H1 (cell line): Measurements from ENCODE around the gene PPP6C. TPM values are rescaled to one million over a fixed set of nuclear protein-coding genes. Genes with fewer than 3 reads are reported as not detected.
"Not testable (repeated sequence)": the region's sequence is repeated elsewhere in the genome, so short reads cannot be mapped to it uniquely, and the experiment has no call there.

ENCODE experiments used
- CTCF ChIA-PET: fragments of 300-600 bp; sonication (Branson Sonifier 250); formaldehyde crosslinking; loops from one replicate; lab custom pipeline; 2021; ENCODE audit not compliant: partially characterized antibody; lab: Charles Lee
- POLR2A ChIA-PET: fragments of 300-600 bp; sonication (Branson Sonifier 250); formaldehyde crosslinking; loops from one replicate; lab custom pipeline; 2021; ENCODE audit warnings: inconsistent platforms; ENCODE audit not compliant: partially characterized antibody; lab: Charles Lee
- DNase-seq, 2 experiments: peaks; one replicate each; pipeline versions ENCODE4 v3.0.0 to v3.0.0-alpha.2; 2010 to 2022; ENCODE audit warnings: low spot score in 2 of 2, low read depth in 1 of 2, mixed read lengths in 1 of 2
- FAIRE-seq: peaks from 2 replicates; lab custom pipeline; 2011; peaks lifted over from hg19 to GRCh38; lab: Jason Lieb, UNC
- H2AFZ ChIP-seq: 2 replicates; pipeline ENCODE4 v1.8.1; 2012; ENCODE audit warnings: low read length, inconsistent platforms
- H2AK5ac ChIP-seq: 2 replicates; pipeline ENCODE4 v1.6.1; 2013; ENCODE audit warnings: low read depth, low read length
- H2BK120ac ChIP-seq: replicated peaks from 2 replicates; pipeline ENCODE3; 2013; ENCODE audit warnings: low read depth, low read length, inconsistent platforms
- H2BK12ac ChIP-seq: 2 replicates; pipeline ENCODE4 v1.6.1; 2013; ENCODE audit warnings: low read depth, low read length
- H2BK15ac ChIP-seq: 2 replicates; pipeline ENCODE4 v1.6.1; 2013; ENCODE audit warnings: low read length
- H2BK20ac ChIP-seq: 2 replicates; pipeline ENCODE4 v1.6.1; 2013; ENCODE audit warnings: low read length
- H2BK5ac ChIP-seq: 2 replicates; pipeline ENCODE4 v1.6.1; 2013; ENCODE audit warnings: low read depth, low read length
- H3K14ac ChIP-seq: 2 replicates; pipeline ENCODE4 v1.6.1; 2013; ENCODE audit warnings: inconsistent platforms; ENCODE audit not compliant: insufficient read length
- H3K18ac ChIP-seq: 2 replicates; pipeline ENCODE4 v1.6.1; 2013; ENCODE audit warnings: low read length; ENCODE audit errors: extremely low read depth
- H3K23ac ChIP-seq: 2 replicates; pipeline ENCODE4 v1.6.1; 2013; ENCODE audit warnings: inconsistent platforms; ENCODE audit not compliant: insufficient read length
- H3K23me2 ChIP-seq: 2 replicates; pipeline ENCODE4 v1.6.1; 2013; ENCODE audit warnings: low read depth, low read length
- H3K27ac ChIP-seq: 2 replicates; pipeline ENCODE4 v1.6.1; 2011; ENCODE audit warnings: low read depth, low read length, inconsistent platforms
- H3K27me3 ChIP-seq, 4 experiments: replicated peaks in 1 of 4; 1 replicate in 1 of 4; 2 replicates in 3 of 4; pipeline versions ENCODE4 v1.6.1 to v1.8.1; 2011 to 2013; ENCODE audit warnings: low read length in 3 of 4, mild to moderate bottlenecking in 3 of 4, inconsistent platforms in 2 of 4, mixed read lengths in 2 of 4, moderate library complexity in 1 of 4; ENCODE audit not compliant: control insufficient read depth in 3 of 4, insufficient read depth in 3 of 4; ENCODE audit errors: extremely low read depth in 1 of 4
- H3K36me3 ChIP-seq, 4 experiments: 2 replicates each; pipeline versions ENCODE4 v1.6.1 to v1.8.1; 2011 to 2013; ENCODE audit warnings: mild to moderate bottlenecking in 4 of 4, low read length in 3 of 4, moderate library complexity in 2 of 4, control low read depth in 1 of 4, inconsistent platforms in 1 of 4; ENCODE audit not compliant: insufficient read depth in 4 of 4, control insufficient read depth in 2 of 4
- H3K4ac ChIP-seq: replicated peaks from 2 replicates; pipeline ENCODE3; 2013; ENCODE audit warnings: low read length, low read depth, mixed read lengths, inconsistent platforms; ENCODE audit not compliant: insufficient read length
- H3K4me1 ChIP-seq, 4 experiments: replicated peaks in 1 of 4; 1 replicate in 1 of 4; 2 replicates in 3 of 4; pipeline versions ENCODE4 v1.6.1 to v1.8.1; 2011 to 2013; ENCODE audit warnings: low read length in 3 of 4, inconsistent platforms in 2 of 4, mixed read lengths in 1 of 4; ENCODE audit not compliant: insufficient read depth in 4 of 4, control insufficient read depth in 3 of 4
- H3K4me2 ChIP-seq, 2 experiments: 2 replicates each; pipeline versions ENCODE4 v1.6.1 to v1.8.1; 2011 to 2013; ENCODE audit warnings: low read depth in 2 of 2, low read length in 2 of 2, control low read depth in 1 of 2, inconsistent platforms in 1 of 2, mild to moderate bottlenecking in 1 of 2; ENCODE audit not compliant: insufficient read depth in 1 of 2
- H3K4me3 ChIP-seq, 4 experiments: fragments of 200-600, 300-600 bp in 1 of 4; sonication (generic), shearing (Covaris generic), sonication (Bioruptor Twin) in 1 of 4; 2 replicates each; pipeline versions ENCODE4 v1.5.1 to v1.8.1; 2011 to 2016; ENCODE audit warnings: low read length in 4 of 4, low read depth in 3 of 4, control low read depth in 2 of 4, inconsistent platforms in 2 of 4, mild to moderate bottlenecking in 2 of 4, mixed read lengths in 1 of 4, moderate library complexity in 1 of 4; ENCODE audit not compliant: insufficient read depth in 2 of 4; ENCODE audit errors: extremely low read depth in 1 of 4
- H3K56ac ChIP-seq: replicated peaks from 2 replicates; pipeline ENCODE3; 2013; ENCODE audit warnings: low read depth, mild to moderate bottlenecking, mixed read lengths, low read length, inconsistent platforms; ENCODE audit not compliant: insufficient read length
- H3K79me1 ChIP-seq: 2 replicates; pipeline ENCODE4 v1.6.1; 2013; ENCODE audit warnings: low read depth, low read length, control low read depth
- H3K79me2 ChIP-seq, 2 experiments: 2 replicates each; pipeline versions ENCODE4 v1.6.1 to v1.8.1; 2012 to 2013; ENCODE audit warnings: low read length in 2 of 2, mild to moderate bottlenecking in 2 of 2, inconsistent platforms in 1 of 2; ENCODE audit not compliant: insufficient read depth in 2 of 2, control insufficient read depth in 1 of 2
- H3K9ac ChIP-seq, 4 experiments: replicated peaks in 1 of 4; 1 replicate in 1 of 4; 2 replicates in 3 of 4; pipeline versions ENCODE4 v1.6.1 to v1.8.1; 2011 to 2013; ENCODE audit warnings: low read depth in 3 of 4, low read length in 3 of 4, control low read depth in 2 of 4, mild to moderate bottlenecking in 2 of 4, moderate library complexity in 2 of 4, inconsistent platforms in 1 of 4; ENCODE audit errors: extremely low read depth in 1 of 4
- H3K9me3 ChIP-seq, 2 experiments: 2 replicates each; pipeline versions ENCODE4 v1.6.1 to v1.8.1; 2012 to 2013; ENCODE audit warnings: mild to moderate bottlenecking in 2 of 2, moderate library complexity in 2 of 2, control low read depth in 1 of 2, inconsistent platforms in 1 of 2, low read depth in 1 of 2, low read length in 1 of 2, mixed read lengths in 1 of 2; ENCODE audit not compliant: insufficient read depth in 2 of 2
- H4K20me1 ChIP-seq, 2 experiments: replicated peaks in 1 of 2; 2 replicates each; pipeline versions ENCODE3 to v1.8.1; 2011 to 2013; ENCODE audit warnings: inconsistent platforms in 2 of 2, low read length in 2 of 2, mild to moderate bottlenecking in 1 of 2; ENCODE audit not compliant: insufficient read depth in 2 of 2, control insufficient read depth in 1 of 2
- H4K5ac ChIP-seq: 2 replicates; pipeline ENCODE4 v1.6.1; 2013; ENCODE audit warnings: low read length, low read depth, mixed read lengths, inconsistent platforms; ENCODE audit not compliant: insufficient read length
- H4K8ac ChIP-seq: 2 replicates; pipeline ENCODE4 v1.8.0; 2013; ENCODE audit warnings: mild to moderate bottlenecking, moderate library complexity, low read length, inconsistent platforms; ENCODE audit not compliant: insufficient read depth; ENCODE audit errors: extremely low read depth
- H4K91ac ChIP-seq: replicated peaks from 2 replicates; pipeline ENCODE3; 2013; ENCODE audit warnings: low read length, mixed read lengths, inconsistent platforms; ENCODE audit not compliant: insufficient read length
- WGBS, 2 experiments: shearing (Covaris generic) in 1 of 2; methylation state at CpG; one replicate each; pipeline versions ENCODE4 v1.1.6 to v1.1.7; 2013 to 2015; ENCODE audit warnings: low lambda C conversion rate in 2 of 2, mixed read lengths in 2 of 2, inconsistent platforms in 1 of 2, low coverage in 1 of 2, missing lambda C conversion rate in 1 of 2; ENCODE audit not compliant: insufficient replicate concordance in 2 of 2, insufficient coverage in 1 of 2, insufficient read length in 1 of 2; ENCODE audit errors: extremely low coverage in 1 of 2, missing lambda C conversion rate in 1 of 2; 5-methylcytosine and 5-hydroxymethylcytosine counted together
- polyA plus RNA-seq, 7 experiments: library from polyadenylated mRNA; depleted of rRNA in 3 of 7; stranded (reverse) in 5 of 7; unstranded in 2 of 7; fragments of >200 nt in 5 of 7; fragments of 200-250 nt in 2 of 7; gene quantifications; 1 replicate in 5 of 7; 2 replicates in 1 of 7; 4 replicates in 1 of 7; pipeline versions ENCODE4 v1.2.1 to v1.2.3, GENCODE V29; 2011 to 2013; ENCODE audit warnings: missing spikeins in 2 of 7, mixed read lengths in 2 of 7
- total RNA-seq: library from RNA; stranded (reverse); fragmentation: NEBNext Ultra II Directional; extraction: Animal tissue kit (Norgen Biotek cat#: 25700); gene quantifications from 2 replicates; pipeline ENCODE4 v1.2.1, GENCODE V29; 2021

PPP6C gene
- total and polyA plus RNA-seq, 2 of the 8 experiments (the other 6 are each of a cell fraction or from before 2014, with no cell fraction given), result 22.8 to 52.3 TPM

GRCh38 chr9:125194466-125194865 lies 4.9 kb upstream of the PPP6C start:
- not testable (repeated sequence) for H3K14ac ChIP-seq, H4K20me1 ChIP-seq, H3K36me3 ChIP-seq, H3K56ac ChIP-seq, H3K23me2 ChIP-seq, H3K9me3 ChIP-seq, H2BK120ac ChIP-seq, H2AK5ac ChIP-seq, H3K27me3 ChIP-seq, H2BK15ac ChIP-seq, H2BK20ac ChIP-seq, H3K4me3 ChIP-seq, H4K5ac ChIP-seq, H3K27ac ChIP-seq, DNase-seq, H2BK5ac ChIP-seq, H4K8ac ChIP-seq, H3K18ac ChIP-seq, H3K4me1 ChIP-seq, H3K23ac ChIP-seq, H2BK12ac ChIP-seq, H3K4ac ChIP-seq, H3K4me2 ChIP-seq, H3K9ac ChIP-seq, H4K91ac ChIP-seq, H3K79me1 ChIP-seq, H3K79me2 ChIP-seq, H2AFZ ChIP-seq, FAIRE-seq
- 95% methylated on average over 5 of the region's 5 CpGs; no CpG with 5 or more reads in 1 of the 2 experiments for WGBS, 2 experiments
- CTCF ChIA-PET, result interaction anchor here (0.6 to 0.7 kb wide), 2 partner anchors 13 to 291 kb away, joined by 3 read pairs; no protein-coding TSS in a partner anchor
- POLR2A ChIA-PET, result interaction anchor here (1.4 kb wide), 1 partner anchor 47 kb away, joined by 4 read pairs; the partner anchor contains the start of gene HSPA5
